ENCODE data around the gene MRPL16.

MRPL16 gene

DNA sequence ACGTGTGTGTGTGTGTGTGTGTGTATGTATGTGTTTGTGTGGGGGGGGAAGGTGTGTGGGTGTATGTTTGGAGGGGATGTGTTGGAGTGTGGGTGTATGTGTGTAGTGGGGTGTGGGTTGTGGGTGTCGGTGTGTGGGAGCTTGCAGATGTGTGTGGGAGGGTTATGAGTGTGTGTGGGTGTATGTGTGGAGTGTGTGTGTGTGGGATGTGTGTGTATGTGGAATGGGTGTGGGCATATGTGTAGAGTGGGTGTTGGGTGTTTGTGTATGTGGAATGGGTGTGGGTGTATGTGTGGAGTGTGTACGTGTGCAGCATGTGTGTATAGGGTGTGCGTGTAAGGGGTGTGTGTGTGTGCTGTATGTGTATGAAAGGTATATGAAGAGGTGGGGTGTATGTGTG, 40.8 kb downstream of the MRPL16 start:
- Histone ChIP-seq H3K36me3 (ENCODE audit: insufficient read depth, low read length) (no peaks in the 10 kb centered on the region), H3K4me3 (ENCODE audit: low read depth in 1 of 2, low read length in 2 of 2) (no peak overlapping the region), H3K4me1 (ENCODE audit: insufficient read depth, low read length) (peaks cover 16% of the 10 kb centered on the region), H3K9ac (ENCODE audit: low read depth, low read length) (no peak overlapping the region), H3K27ac (ENCODE audit: low read length) (no peak overlapping the region), H3K9me3 (ENCODE audit: insufficient read depth, low read length, severe bottlenecking) (no peaks in the 10 kb centered on the region), H3K27me3 (ENCODE audit: insufficient read depth, low read length, poor library complexity) (no peaks in the 10 kb centered on the region), H4K20me1 (ENCODE audit: insufficient read depth, low read length) (peaks cover 10% of the 10 kb centered on the region; the same call in 1 of the 2 replicates), H3K4me2 (ENCODE audit: insufficient read depth, low read length) (no peak overlapping the region), H3K79me2 (ENCODE audit: insufficient read depth, low read length) (no peaks in the 10 kb centered on the region), H2AFZ (ENCODE audit: low read depth, low read length) (no peak overlapping the region)
- no peak for DNase-seq
- TF ChIP-seq, protein P1, sequence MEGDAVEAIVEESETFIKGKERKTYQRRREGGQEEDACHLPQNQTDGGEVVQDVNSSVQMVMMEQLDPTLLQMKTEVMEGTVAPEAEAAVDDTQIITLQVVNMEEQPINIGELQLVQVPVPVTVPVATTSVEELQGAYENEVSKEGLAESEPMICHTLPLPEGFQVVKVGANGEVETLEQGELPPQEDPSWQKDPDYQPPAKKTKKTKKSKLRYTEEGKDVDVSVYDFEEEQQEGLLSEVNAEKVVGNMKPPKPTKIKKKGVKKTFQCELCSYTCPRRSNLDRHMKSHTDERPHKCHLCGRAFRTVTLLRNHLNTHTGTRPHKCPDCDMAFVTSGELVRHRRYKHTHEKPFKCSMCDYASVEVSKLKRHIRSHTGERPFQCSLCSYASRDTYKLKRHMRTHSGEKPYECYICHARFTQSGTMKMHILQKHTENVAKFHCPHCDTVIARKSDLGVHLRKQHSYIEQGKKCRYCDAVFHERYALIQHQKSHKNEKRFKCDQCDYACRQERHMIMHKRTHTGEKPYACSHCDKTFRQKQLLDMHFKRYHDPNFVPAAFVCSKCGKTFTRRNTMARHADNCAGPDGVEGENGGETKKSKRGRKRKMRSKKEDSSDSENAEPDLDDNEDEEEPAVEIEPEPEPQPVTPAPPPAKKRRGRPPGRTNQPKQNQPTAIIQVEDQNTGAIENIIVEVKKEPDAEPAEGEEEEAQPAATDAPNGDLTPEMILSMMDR (IDR thresholded peaks at IDR 0.05; ENCODE audit: borderline replicate concordance, extremely low read depth, low read length, poor library complexity, severe bottlenecking): no peak
- no peak for TF ChIP-seq EZH2 (IDR thresholded peaks at IDR 0.05; ENCODE audit: borderline replicate concordance, low read depth, low read length, severe bottlenecking)
- no peak for ATAC-seq (ENCODE audit: insufficient read depth, low read depth)

DNA sequence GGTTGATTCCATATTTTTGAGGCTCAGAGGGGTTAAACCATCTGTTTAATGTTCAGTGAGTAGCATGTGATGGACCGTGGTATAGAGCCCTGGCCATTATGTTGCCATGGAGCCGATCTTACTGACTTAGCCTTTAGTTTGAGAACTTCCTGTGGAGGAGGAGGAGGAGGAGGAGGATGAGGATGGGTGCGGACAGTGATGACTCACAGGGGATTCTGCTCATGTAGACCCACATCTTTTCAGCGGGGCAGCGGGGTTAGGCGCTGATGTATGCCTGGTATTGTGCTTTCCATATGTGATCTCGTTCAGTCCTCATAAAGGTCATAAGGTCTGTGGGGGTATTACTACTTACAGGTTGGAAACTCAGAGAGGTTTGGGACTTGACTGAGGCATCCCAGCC, 41.5 kb downstream of the MRPL16 start:
- no peak for DNase-seq
- Histone ChIP-seq H3K9ac (ENCODE audit: low read depth, low read length) (no peak overlapping the region), H3K4me2 (ENCODE audit: insufficient read depth, low read length) (no peak overlapping the region), H3K36me3 (ENCODE audit: insufficient read depth, low read length) (no peaks in the 10 kb centered on the region), H3K4me1 (ENCODE audit: insufficient read depth, low read length) (peaks cover 16% of the 10 kb centered on the region), H3K79me2 (ENCODE audit: insufficient read depth, low read length) (no peaks in the 10 kb centered on the region), H3K27ac (ENCODE audit: low read length) (no peak overlapping the region), H2AFZ (ENCODE audit: low read depth, low read length) (no peak overlapping the region), H3K27me3 (ENCODE audit: insufficient read depth, low read length, poor library complexity) (no peaks in the 10 kb centered on the region), H3K9me3 (ENCODE audit: insufficient read depth, low read length, severe bottlenecking) (no peaks in the 10 kb centered on the region), H3K4me3 (ENCODE audit: low read depth in 1 of 2, low read length in 2 of 2) (no peak overlapping the region), H4K20me1 (ENCODE audit: insufficient read depth, low read length) (peaks cover 10% of the 10 kb centered on the region; the same call in 1 of the 2 replicates)
- ATAC-seq (ENCODE audit: insufficient read depth, low read depth): no peak
- no peak for TF ChIP-seq EZH2 (IDR thresholded peaks at IDR 0.05; ENCODE audit: borderline replicate concordance, low read depth, low read length, severe bottlenecking)
- TF ChIP-seq, protein P1 (IDR thresholded peaks at IDR 0.05; ENCODE audit: borderline replicate concordance, extremely low read depth, low read length, poor library complexity, severe bottlenecking): no peak

DNA sequence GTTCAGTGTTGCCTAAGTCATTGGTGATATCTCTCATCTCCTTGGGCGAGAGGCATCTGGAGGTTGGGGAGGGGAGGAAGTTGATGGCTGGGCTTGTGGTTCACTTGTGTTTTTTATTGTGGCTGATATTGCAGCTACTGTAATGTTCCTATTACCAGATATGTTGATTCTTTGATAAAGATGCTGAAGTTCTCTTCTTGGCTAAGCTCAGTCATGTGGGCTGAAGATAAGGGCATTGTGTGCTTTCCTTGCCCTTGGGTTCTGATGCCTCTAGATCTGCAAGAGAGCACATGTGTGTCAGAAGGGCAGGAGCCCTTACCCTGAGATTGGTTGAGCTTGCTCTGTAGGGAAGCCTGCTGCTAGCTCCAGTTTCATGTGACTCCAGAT, 43.4 kb downstream of the MRPL16 start:
- Histone ChIP-seq H3K9ac (ENCODE audit: low read depth, low read length) (no peak overlapping the region), H3K27me3 (ENCODE audit: insufficient read depth, low read length, poor library complexity) (no peaks in the 10 kb centered on the region), H4K20me1 (ENCODE audit: insufficient read depth, low read length) (peaks cover 11% of the 10 kb centered on the region; the same call in 1 of the 2 replicates), H3K4me1 (ENCODE audit: insufficient read depth, low read length) (peaks cover 16% of the 10 kb centered on the region), H3K4me3 (ENCODE audit: low read depth in 1 of 2, low read length in 2 of 2) (no peak overlapping the region), H3K4me2 (ENCODE audit: insufficient read depth, low read length) (no peak overlapping the region), H3K79me2 (ENCODE audit: insufficient read depth, low read length) (no peaks in the 10 kb centered on the region), H3K27ac (ENCODE audit: low read length) (no peak overlapping the region), H3K9me3 (ENCODE audit: insufficient read depth, low read length, severe bottlenecking) (no peaks in the 10 kb centered on the region), H3K36me3 (ENCODE audit: insufficient read depth, low read length) (no peaks in the 10 kb centered on the region), H2AFZ (ENCODE audit: low read depth, low read length) (no peak overlapping the region)
- TF ChIP-seq, protein P1 (IDR thresholded peaks at IDR 0.05; ENCODE audit: borderline replicate concordance, extremely low read depth, low read length, poor library complexity, severe bottlenecking): no peak
- TF ChIP-seq EZH2 (IDR thresholded peaks at IDR 0.05; ENCODE audit: borderline replicate concordance, low read depth, low read length, severe bottlenecking): no peak
- ATAC-seq (ENCODE audit: insufficient read depth, low read depth): peak; percentile 87
- peak; percentile 34 for DNase-seq

Measured in DND-41 (cell line).